Measurements from ENCODE around the gene MVD.

DNA sequence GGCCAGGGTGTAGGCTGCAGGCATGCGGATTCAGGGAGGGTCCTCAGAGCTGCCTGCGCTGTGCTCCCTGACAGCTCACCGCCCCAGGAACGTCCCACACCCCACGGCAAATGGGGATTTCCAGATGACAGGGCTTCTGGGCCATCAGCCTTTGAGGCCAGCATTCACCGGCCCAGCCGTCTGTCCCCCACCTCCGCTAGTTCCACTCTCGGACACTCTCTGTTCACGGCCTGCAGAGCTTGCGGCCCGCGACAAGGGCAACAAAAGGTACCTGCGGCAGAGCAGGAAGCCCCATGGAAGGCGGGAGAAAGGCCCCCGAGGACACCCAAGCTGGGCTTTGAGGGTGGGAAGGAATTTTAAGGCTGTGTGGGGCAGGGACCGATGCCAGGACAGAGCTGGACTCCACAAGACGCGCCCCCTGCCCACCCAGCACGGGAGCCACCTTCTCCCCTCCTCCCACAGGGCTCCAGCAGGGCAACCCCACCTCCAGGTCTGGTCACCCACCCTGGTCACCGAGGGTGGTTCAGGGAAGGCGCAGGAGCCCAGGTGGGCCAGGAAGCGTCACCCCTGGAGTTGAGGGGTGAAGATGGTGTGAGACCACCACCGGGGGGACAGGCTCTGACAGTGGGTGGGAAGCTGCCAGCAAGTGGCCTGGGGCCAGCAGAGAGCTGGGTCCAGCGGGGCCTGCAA, 6.5 kb downstream of the MVD start:
- TF ChIP-seq, protein P1, sequence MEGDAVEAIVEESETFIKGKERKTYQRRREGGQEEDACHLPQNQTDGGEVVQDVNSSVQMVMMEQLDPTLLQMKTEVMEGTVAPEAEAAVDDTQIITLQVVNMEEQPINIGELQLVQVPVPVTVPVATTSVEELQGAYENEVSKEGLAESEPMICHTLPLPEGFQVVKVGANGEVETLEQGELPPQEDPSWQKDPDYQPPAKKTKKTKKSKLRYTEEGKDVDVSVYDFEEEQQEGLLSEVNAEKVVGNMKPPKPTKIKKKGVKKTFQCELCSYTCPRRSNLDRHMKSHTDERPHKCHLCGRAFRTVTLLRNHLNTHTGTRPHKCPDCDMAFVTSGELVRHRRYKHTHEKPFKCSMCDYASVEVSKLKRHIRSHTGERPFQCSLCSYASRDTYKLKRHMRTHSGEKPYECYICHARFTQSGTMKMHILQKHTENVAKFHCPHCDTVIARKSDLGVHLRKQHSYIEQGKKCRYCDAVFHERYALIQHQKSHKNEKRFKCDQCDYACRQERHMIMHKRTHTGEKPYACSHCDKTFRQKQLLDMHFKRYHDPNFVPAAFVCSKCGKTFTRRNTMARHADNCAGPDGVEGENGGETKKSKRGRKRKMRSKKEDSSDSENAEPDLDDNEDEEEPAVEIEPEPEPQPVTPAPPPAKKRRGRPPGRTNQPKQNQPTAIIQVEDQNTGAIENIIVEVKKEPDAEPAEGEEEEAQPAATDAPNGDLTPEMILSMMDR (IDR thresholded peaks at IDR 0.05): no peak
- TF ChIP-seq POLR2A (IDR thresholded peaks at IDR 0.05): no peak
- no peak for TF ChIP-seq EP300 (IDR thresholded peaks at IDR 0.05)

Data from tibial nerve (tissue), 4 donors.